WTC11 (cell line): ENCODE measurements around the gene ASB3. TPM values are rescaled to one million over a fixed set of nuclear protein-coding genes. Genes with fewer than 3 reads are reported as not detected.
A peak's percentile ranks its signal among the peaks of the same experiment; 100 is the strongest.

Source experiments
- ATAC-seq: fragments of 200-7000 bp; cut with Tn5 transposase; 2 replicates; pipeline ENCODE4 v1.10.0; 2021; ENCODE audit warnings: mild to moderate bottlenecking, moderate library complexity
- CTCF ChIA-PET: fragments of 300-600 bp; sonication (Branson Sonifier 250); formaldehyde crosslinking; loops from one replicate; lab custom pipeline; 2021; ENCODE audit warnings: antibody characterized with exemption; lab: Charles Lee
- POLR2A ChIA-PET: fragments of 350-600 bp; sonication (Branson Sonifier 250); formaldehyde crosslinking; loops from one replicate; lab custom pipeline; 2021; ENCODE audit warnings: antibody characterized with exemption; lab: Charles Lee
- DNase-seq: peaks from one replicate; pipeline ENCODE4 v3.0.0; 2021; ENCODE audit warnings: low spot score
- H3K27ac Mint-ChIP-seq: 2 replicates; pipeline ENCODE4 v1.8.0; 2021; ENCODE audit warnings: mixed read lengths
- H3K27me3 Mint-ChIP-seq: 2 replicates; pipeline ENCODE4 v1.8.0; 2021; ENCODE audit warnings: low read depth, mild to moderate bottlenecking, moderate library complexity, mixed read lengths
- H3K36me3 Mint-ChIP-seq: 2 replicates; pipeline ENCODE4 v1.8.0; 2021; ENCODE audit warnings: mixed read lengths
- H3K4me1 Mint-ChIP-seq: 2 replicates; pipeline ENCODE4 v1.8.0; 2022; ENCODE audit warnings: mixed read lengths
- H3K4me3 Mint-ChIP-seq: 2 replicates; pipeline ENCODE4 v1.8.0; 2021; ENCODE audit warnings: mild to moderate bottlenecking, moderate library complexity, mixed read lengths
- H3K9me3 Mint-ChIP-seq: 2 replicates; pipeline ENCODE4 v1.8.0; 2021; ENCODE audit warnings: mixed read lengths
- AFF4 ChIP-seq: sonication (generic); formaldehyde crosslinking; IDR thresholded peaks from 2 replicates; pipeline ENCODE4 v1.8.1; 2023; ENCODE audit warnings: mild to moderate bottlenecking, missing genetic modification reagents, borderline replicate concordance
- GABPB1 ChIP-seq: sonication (generic); formaldehyde crosslinking; IDR thresholded peaks from 2 replicates; pipeline ENCODE4 v1.8.1; 2023; ENCODE audit warnings: mild to moderate bottlenecking, missing genetic modification reagents
- KAT7 ChIP-seq: sonication (generic); formaldehyde crosslinking; IDR thresholded peaks from 2 replicates; pipeline ENCODE4 v1.8.1; 2023; ENCODE audit warnings: missing genetic modification reagents, mild to moderate bottlenecking, borderline replicate concordance
- MXD4 ChIP-seq: fragments of 250-450 bp; sonication (Bioruptor Pico); IDR thresholded peaks from 2 replicates; pipeline ENCODE4 v1.8.0; 2021; ENCODE audit warnings: mild to moderate bottlenecking, moderate library complexity, borderline replicate concordance
- NR3C1 ChIP-seq: sonication (generic); formaldehyde crosslinking; conservative IDR thresholded peaks from 2 replicates; pipeline ENCODE4 v1.8.1; 2023; ENCODE audit warnings: low read depth, mild to moderate bottlenecking, missing genetic modification reagents
- TCF7 ChIP-seq: sonication (generic); formaldehyde crosslinking; IDR thresholded peaks from 2 replicates; pipeline ENCODE4 v1.8.0; 2022; ENCODE audit warnings: mild to moderate bottlenecking, low read depth, missing genetic modification reagents, moderate library complexity
- TEAD1 ChIP-seq: sonication (generic); formaldehyde crosslinking; IDR thresholded peaks from 2 replicates; pipeline ENCODE4 v1.8.0; 2022; ENCODE audit warnings: mild to moderate bottlenecking, missing genetic modification reagents
- ZMAT4 ChIP-seq: fragments of 250-450 bp; sonication (Bioruptor Pico); IDR thresholded peaks from 2 replicates; pipeline ENCODE4 v1.9.0; 2021; ENCODE audit warnings: mild to moderate bottlenecking
- ZNF423 ChIP-seq: fragments of 250-450 bp; sonication (Bioruptor Pico); IDR thresholded peaks from 2 replicates; pipeline ENCODE4 v2.1.2; 2022; ENCODE audit warnings: mild to moderate bottlenecking, moderate library complexity
- total RNA-seq: library from RNA; stranded (reverse); gene quantifications from 3 replicates; pipeline ENCODE4 v1.2.3, GENCODE V29; 2021
- TF ChIP-seq, protein P1 (sequence below): sonication (generic); formaldehyde crosslinking; IDR thresholded peaks from 2 replicates; pipeline ENCODE4 v1.8.0; 2023; ENCODE audit warnings: missing genetic modification reagents
- TF ChIP-seq, protein P2 (sequence below): sonication (generic); formaldehyde crosslinking; IDR thresholded peaks from 2 replicates; pipeline ENCODE4 v1.8.1; 2023; ENCODE audit warnings: mild to moderate bottlenecking, missing genetic modification reagents, moderate library complexity
- TF ChIP-seq, protein P3 (sequence below): sonication (generic); formaldehyde crosslinking; conservative IDR thresholded peaks from 2 replicates; pipeline ENCODE4 v1.8.1; 2023; ENCODE audit warnings: mild to moderate bottlenecking, low read depth, missing genetic modification reagents, moderate library complexity
- TF ChIP-seq, protein P4 (sequence below): sonication (generic); formaldehyde crosslinking; IDR thresholded peaks from 2 replicates; pipeline ENCODE4 v1.8.1; 2022; ENCODE audit warnings: low read depth, mild to moderate bottlenecking, moderate library complexity, missing genetic modification reagents, borderline replicate concordance
- TF ChIP-seq, protein P5 (sequence below): sonication (generic); formaldehyde crosslinking; IDR thresholded peaks from 2 replicates; pipeline ENCODE4 v1.8.1; 2022; ENCODE audit warnings: low read depth, missing genetic modification reagents, borderline replicate concordance
- TF ChIP-seq, protein P6 (sequence below): sonication (generic); formaldehyde crosslinking; IDR thresholded peaks from 2 replicates; pipeline ENCODE4 v1.8.1; 2023; ENCODE audit warnings: mild to moderate bottlenecking, missing genetic modification reagents

ASB3 gene
- total RNA-seq, 1 experiment from 2014 or later: 30.2 TPM

GRCh38 chr2:53740170-53740569 is 46.6 kb downstream of the ASB3 start:
- Mint-ChIP-seq H3K4me3 (no peak overlapping the region), H3K36me3 (peaks cover 6% of the 10 kb centered on the region), H3K27ac (no peak overlapping the region), H3K4me1 (no peaks in the 10 kb centered on the region), H3K9me3 (peaks cover 4% of the 10 kb centered on the region; the same call in 1 of the 2 replicates), H3K27me3 (no peaks in the 10 kb centered on the region)
- no peak for ATAC-seq
- POLR2A ChIA-PET: no interaction called here
- TF ChIP-seq TCF7 (CRISPR knock-in tag) (no peak), MXD4 (no peak), NR3C1 (CRISPR knock-in tag) (no peak), KAT7 (no peak)
- TF ChIP-seq, protein P1, sequence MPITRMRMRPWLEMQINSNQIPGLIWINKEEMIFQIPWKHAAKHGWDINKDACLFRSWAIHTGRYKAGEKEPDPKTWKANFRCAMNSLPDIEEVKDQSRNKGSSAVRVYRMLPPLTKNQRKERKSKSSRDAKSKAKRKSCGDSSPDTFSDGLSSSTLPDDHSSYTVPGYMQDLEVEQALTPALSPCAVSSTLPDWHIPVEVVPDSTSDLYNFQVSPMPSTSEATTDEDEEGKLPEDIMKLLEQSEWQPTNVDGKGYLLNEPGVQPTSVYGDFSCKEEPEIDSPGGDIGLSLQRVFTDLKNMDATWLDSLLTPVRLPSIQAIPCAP (CRISPR knock-in tag): no peak
- TF ChIP-seq, protein P2, sequence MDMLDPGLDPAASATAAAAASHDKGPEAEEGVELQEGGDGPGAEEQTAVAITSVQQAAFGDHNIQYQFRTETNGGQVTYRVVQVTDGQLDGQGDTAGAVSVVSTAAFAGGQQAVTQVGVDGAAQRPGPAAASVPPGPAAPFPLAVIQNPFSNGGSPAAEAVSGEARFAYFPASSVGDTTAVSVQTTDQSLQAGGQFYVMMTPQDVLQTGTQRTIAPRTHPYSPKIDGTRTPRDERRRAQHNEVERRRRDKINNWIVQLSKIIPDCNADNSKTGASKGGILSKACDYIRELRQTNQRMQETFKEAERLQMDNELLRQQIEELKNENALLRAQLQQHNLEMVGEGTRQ (CRISPR knock-in tag): no peak
- TF ChIP-seq, protein P3, sequence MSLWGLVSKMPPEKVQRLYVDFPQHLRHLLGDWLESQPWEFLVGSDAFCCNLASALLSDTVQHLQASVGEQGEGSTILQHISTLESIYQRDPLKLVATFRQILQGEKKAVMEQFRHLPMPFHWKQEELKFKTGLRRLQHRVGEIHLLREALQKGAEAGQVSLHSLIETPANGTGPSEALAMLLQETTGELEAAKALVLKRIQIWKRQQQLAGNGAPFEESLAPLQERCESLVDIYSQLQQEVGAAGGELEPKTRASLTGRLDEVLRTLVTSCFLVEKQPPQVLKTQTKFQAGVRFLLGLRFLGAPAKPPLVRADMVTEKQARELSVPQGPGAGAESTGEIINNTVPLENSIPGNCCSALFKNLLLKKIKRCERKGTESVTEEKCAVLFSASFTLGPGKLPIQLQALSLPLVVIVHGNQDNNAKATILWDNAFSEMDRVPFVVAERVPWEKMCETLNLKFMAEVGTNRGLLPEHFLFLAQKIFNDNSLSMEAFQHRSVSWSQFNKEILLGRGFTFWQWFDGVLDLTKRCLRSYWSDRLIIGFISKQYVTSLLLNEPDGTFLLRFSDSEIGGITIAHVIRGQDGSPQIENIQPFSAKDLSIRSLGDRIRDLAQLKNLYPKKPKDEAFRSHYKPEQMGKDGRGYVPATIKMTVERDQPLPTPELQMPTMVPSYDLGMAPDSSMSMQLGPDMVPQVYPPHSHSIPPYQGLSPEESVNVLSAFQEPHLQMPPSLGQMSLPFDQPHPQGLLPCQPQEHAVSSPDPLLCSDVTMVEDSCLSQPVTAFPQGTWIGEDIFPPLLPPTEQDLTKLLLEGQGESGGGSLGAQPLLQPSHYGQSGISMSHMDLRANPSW (CRISPR knock-in tag): no peak
- TF ChIP-seq, protein P4, sequence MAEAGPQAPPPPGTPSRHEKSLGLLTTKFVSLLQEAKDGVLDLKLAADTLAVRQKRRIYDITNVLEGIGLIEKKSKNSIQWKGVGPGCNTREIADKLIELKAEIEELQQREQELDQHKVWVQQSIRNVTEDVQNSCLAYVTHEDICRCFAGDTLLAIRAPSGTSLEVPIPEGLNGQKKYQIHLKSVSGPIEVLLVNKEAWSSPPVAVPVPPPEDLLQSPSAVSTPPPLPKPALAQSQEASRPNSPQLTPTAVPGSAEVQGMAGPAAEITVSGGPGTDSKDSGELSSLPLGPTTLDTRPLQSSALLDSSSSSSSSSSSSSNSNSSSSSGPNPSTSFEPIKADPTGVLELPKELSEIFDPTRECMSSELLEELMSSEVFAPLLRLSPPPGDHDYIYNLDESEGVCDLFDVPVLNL: no peak
- TF ChIP-seq, protein P5, sequence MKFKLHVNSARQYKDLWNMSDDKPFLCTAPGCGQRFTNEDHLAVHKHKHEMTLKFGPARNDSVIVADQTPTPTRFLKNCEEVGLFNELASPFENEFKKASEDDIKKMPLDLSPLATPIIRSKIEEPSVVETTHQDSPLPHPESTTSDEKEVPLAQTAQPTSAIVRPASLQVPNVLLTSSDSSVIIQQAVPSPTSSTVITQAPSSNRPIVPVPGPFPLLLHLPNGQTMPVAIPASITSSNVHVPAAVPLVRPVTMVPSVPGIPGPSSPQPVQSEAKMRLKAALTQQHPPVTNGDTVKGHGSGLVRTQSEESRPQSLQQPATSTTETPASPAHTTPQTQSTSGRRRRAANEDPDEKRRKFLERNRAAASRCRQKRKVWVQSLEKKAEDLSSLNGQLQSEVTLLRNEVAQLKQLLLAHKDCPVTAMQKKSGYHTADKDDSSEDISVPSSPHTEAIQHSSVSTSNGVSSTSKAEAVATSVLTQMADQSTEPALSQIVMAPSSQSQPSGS (CRISPR knock-in tag): no peak
- CTCF ChIA-PET: no interaction called here
- DNase-seq: no peak

DNA sequence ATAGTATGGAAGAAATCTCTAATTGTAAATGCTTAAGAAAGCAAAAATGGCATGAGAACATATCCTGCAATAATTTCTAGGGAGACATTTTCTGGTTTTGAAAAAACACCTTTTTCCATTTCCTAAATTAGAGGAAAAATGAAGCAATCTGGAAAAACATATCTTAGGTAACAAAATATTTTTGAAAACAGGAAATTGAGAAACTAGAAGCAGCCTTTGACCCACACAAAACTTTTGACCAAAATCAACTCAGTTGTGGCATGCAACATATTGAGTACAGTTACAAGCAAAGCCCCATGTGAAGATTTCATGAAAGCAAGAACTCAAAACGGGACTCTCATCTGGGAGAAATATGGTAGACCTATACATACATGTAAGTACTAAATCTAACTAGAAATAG is 47.7 kb downstream of the ASB3 start:
- Mint-ChIP-seq H3K4me3 (no peak overlapping the region), H3K27me3 (no peaks in the 10 kb centered on the region)
- DNase-seq: no peak
- TF ChIP-seq GABPB1 (CRISPR knock-in tag) (no peak), ZNF423 (CRISPR knock-in tag) (no peak), TEAD1 (CRISPR knock-in tag) (no peak)
- TF ChIP-seq, all 79 proteins: peak for 0
- POLR2A ChIA-PET: interaction anchor here (1.4 kb wide), 1 partner anchor 29 kb away, joined by 3 read pairs; the partner anchor contains the start of gene CHAC2
- no peak overlapping the region; the same call in 1 of the 2 replicates for H3K27ac Mint-ChIP-seq
- CTCF ChIA-PET: no interaction called here
- H3K9me3 Mint-ChIP-seq: peaks cover 12% of the 10 kb centered on the region
- no peak for ATAC-seq
- H3K36me3 Mint-ChIP-seq: peaks cover 14% of the 10 kb centered on the region
- H3K4me1 Mint-ChIP-seq: no peaks in the 10 kb centered on the region

- no peak overlapping the region for H3K4me3 Mint-ChIP-seq
- ChIA-PET POLR2A (no interaction called here), CTCF (no interaction called here)
- no peak for ATAC-seq
- peak overlapping the region; percentile 68; the same call in 1 of the 2 replicates for H3K27ac Mint-ChIP-seq
- no peaks in the 10 kb centered on the region for H3K4me1 Mint-ChIP-seq
- H3K27me3 Mint-ChIP-seq: no peaks in the 10 kb centered on the region
- no peak for DNase-seq
- peaks cover 24% of the 10 kb centered on the region for H3K36me3 Mint-ChIP-seq
- peaks cover 14% of the 10 kb centered on the region for H3K9me3 Mint-ChIP-seq
- no peak for TF ChIP-seq AFF4 (CRISPR knock-in tag)
- TF ChIP-seq, protein P6, sequence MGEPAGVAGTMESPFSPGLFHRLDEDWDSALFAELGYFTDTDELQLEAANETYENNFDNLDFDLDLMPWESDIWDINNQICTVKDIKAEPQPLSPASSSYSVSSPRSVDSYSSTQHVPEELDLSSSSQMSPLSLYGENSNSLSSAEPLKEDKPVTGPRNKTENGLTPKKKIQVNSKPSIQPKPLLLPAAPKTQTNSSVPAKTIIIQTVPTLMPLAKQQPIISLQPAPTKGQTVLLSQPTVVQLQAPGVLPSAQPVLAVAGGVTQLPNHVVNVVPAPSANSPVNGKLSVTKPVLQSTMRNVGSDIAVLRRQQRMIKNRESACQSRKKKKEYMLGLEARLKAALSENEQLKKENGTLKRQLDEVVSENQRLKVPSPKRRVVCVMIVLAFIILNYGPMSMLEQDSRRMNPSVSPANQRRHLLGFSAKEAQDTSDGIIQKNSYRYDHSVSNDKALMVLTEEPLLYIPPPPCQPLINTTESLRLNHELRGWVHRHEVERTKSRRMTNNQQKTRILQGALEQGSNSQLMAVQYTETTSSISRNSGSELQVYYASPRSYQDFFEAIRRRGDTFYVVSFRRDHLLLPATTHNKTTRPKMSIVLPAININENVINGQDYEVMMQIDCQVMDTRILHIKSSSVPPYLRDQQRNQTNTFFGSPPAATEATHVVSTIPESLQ (CRISPR knock-in tag): no peak
- TF ChIP-seq, protein P5 (CRISPR knock-in tag): no peak
- TF ChIP-seq ZMAT4 (CRISPR knock-in tag): no peak
- no peak for TF ChIP-seq GABPB1 (CRISPR knock-in tag)
Observed at GRCh38 chr2:53737091-53737490, 49.7 kb downstream of the ASB3 start.
